SK-N-MC (cell line): Measurements from ENCODE around the gene CLIP2.
"Not testable (repeated sequence)": the region's sequence is repeated elsewhere in the genome, so short reads cannot be mapped to it uniquely, and the experiment has no call there.

Experiments
- EZH2 ChIP-seq: fragments of 200-600 bp; sonication (generic); IDR thresholded peaks from one replicate; pipeline ENCODE4 v1.6.1; 2017; ENCODE audit warnings: antibody characterized with exemption
- FOXP2 ChIP-seq: optimal IDR thresholded peaks from 2 replicates; pipeline ENCODE3; 2011; ENCODE audit warnings: mild to moderate bottlenecking, moderate library complexity; ENCODE audit not compliant: insufficient read depth; ENCODE audit errors: extremely low read length, control extremely low read depth
- POLR2AphosphoS5 ChIP-seq: IDR thresholded peaks from 2 replicates; pipeline ENCODE4 v1.6.1; 2012; ENCODE audit warnings: mild to moderate bottlenecking, low read depth, low read length, borderline replicate concordance

DNA sequence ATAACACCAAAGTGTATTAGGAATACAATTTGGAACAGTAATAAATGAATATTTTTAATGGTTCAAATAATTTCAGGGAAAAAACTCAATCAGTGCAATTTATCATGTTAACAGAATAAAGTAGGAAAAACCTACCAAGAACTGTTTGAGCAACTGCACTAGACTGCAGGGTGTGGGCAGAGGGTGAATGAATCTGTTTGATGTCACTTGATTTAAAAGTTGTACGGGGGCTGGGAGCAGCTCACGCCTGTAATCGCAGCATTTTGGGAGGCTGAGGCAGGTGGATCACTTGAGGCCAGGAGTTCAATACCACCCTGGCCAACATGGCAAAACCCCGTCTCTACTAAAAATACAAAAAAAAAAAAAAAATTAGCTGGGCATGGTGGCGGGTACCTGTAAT lies 122.4 kb downstream of the CLIP2 start:
- not testable (repeated sequence) for TF ChIP-seq POLR2AphosphoS5, EZH2, FOXP2
